ENCODE results near the gene CD1E. TPM values are rescaled to one million over a fixed set of nuclear protein-coding genes. Genes with fewer than 3 reads are reported as not detected.
"Not testable (repeated sequence)": the region's sequence is repeated elsewhere in the genome, so short reads cannot be mapped to it uniquely, and the experiment has no call there.

CD1E gene
- total RNA-seq, 1 donor from 2014 or later = not detected

DNA sequence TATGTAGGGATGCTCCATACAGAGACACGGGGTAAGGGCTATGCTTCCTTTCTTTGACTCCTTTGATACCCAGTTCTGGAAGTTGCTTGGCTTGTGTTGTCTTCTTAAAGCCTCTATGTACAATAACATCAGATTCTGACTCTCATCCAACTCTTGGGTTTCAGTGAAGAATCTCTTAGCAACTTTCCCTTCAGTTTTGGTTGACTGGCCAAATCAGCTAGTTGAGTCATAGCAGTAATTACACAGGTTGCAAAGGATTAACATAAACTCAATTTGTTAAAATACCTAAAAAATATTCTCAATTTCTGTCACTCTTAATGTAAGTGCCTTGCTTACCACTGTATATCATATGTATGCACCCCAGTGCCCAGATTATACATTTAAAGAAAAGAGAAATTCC is 9.2 kb downstream of the CD1E start:
- DNase-seq = no peak

DNA sequence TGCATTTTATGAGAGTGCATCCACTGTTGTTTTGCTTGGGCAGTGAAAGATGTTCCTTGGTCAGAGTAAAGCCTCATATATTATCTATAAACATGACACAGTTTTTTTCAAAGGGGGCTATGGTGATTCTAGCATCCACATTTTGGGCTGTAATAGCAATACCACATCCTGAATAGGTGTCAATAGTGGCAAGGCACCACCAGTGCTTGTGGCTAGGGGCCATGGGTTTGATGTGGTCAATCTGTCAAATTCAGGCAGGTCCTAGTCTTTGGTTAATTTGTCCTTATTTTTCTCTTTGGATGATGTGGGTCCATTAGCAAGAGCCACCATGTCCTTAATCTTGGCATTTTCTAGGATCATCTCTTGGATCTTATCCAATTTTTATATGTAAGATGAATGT is 13.1 kb downstream of the CD1E start:
- DNase-seq = no peak

DNA sequence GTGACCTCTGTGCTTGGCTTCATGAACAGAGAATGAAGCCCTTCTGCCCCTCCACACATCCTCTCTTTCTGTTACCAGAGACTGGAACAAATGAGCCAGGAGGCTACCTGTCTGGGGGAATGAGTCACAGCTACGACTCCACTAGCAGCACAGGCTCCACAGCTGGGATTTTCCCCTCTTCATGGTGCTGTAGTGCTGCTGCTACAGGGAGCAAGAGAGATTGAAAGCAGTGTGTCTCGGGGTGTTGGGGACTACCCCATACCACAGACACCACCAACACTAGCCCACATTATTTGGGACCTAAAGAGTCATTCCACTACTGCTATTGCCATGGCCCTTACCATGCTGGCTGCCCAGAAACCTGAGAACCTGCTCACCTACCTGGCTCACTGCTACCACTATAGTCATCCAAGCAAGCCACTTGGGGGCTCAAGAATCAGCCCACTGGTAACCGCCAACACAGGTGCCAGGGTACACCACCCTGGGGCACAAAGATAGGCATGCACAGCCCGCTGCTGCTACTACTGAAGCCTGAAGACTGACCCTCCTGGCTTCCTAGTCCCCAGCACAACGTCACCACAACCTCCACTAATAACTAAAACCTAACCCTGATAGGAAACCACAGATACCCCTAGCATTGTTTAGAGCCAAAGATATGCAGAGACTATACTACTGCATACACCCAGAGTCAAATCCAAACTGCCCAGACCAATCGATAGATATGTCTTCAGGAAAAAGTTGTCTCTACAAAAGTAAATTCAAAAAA is 17.7 kb downstream of the CD1E start:
- DNase-seq = no peak

DNA sequence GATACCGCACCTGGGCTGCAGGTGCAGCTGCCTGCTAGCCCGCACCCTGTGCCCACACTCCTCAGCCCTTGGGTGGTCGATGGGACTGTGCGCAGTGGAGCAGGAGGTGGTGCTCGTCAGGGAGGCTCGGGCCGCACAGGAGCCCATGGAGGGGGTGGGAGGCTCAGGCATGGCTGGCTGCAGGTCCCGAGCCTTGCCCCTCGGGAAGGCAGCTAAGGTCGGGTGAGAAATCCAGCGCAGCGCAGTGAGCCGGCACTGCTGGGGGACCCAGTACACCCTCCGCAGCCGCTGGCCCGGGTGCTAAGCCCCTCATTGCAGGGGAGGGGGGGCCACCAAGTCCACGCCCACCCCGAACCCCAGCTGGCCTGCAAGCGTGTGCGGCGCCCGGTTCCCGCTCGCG is 20.4 kb downstream of the CD1E start:
- not testable (repeated sequence) for DNase-seq

DNA sequence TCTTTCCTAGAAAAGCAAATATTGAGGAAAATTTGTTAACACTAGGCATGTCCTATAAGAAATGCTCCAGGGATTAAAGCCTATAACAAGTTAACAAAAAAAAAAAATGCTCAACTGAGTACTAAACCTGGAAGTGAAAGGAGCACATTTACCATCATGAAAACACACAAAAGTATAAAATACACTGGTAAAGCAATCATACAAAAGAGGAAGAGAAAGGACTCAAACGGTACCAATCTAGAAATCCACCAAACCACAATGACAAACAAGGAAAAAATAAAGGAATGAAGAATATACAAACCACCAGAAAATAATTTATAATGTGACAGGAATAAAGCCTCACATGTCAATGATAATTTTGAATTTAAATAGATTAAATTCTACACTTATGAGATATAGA is 21.2 kb downstream of the CD1E start:
- no peak for DNase-seq

DNA sequence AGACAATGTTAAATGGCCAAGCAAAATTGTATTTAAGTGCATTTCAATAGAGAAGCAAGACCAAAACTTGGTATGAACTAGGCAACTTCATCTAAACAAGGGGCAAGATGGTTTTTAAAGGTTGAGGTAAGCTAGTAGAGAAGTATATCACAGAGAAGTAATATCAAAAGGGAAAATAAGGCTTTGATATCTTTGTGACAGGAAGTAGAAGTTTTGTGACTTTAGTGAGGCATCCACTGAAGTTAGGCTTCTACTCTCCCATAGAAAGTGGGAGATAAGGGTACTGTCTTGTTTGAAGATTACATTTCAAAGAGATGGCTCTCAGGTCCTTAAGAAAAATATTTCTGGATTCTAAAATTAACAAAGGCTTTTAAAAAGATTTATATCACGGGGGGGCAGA is 36.6 kb downstream of the CD1E start:
- no peak for DNase-seq

DNA sequence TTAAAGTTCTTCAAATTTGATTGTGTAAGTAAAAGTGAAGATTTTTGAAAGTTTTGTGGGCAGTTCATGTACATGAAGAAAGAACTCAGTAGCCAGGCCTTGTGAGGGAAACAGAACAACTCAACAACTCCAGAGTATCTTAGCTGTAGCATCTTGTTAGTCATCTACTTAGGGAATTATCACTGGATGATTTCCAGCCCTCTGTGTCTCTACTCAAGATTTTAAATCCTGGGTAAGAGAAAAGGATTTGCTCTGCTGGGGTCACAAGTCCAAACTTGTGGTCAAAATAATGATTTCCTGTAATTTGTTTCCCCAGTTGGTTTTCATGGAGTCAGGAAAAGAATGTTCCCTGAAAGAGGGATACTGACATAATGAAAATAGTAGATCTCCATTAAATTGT is 37.4 kb downstream of the CD1E start:
- no peak for DNase-seq

DNA sequence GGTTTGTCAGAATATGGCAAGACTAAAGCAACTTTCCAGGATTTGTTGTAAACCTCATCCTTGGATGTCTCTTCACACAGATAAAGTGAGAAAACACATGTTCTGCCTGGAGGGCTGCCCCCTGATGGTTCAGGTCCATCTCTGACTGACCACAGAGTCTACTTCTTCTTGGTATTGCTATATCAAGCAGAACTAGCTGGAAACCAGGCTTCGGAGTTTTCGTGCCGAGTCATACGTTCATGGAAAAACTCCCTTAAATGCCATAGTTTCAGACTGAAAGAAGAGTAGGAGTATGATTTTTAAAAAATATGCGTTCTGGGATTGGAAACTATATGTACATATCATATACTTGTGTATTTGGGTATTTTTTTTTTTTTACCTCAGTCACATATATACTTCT is 39.8 kb downstream of the CD1E start:
- no peak for DNase-seq

DNA sequence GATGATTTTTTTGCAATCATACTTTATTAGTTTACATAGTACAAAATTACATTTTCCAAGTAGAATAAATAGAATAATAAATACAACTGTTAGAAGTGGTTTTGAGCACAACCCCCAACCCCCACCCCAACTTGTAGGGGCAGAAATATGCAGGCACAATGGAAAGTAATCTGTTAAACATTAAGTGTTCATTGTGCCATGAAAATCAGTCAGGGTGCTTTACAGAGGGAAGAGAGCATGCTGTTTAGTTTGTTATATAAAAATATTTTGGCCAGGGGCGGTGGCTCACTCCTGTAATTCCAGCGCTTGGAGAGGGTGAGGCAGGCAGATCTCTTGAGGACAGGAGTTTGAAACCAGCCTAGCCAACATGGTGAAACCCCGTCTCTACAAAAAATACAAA is 43.0 kb downstream of the CD1E start:
- no peak for DNase-seq

DNA sequence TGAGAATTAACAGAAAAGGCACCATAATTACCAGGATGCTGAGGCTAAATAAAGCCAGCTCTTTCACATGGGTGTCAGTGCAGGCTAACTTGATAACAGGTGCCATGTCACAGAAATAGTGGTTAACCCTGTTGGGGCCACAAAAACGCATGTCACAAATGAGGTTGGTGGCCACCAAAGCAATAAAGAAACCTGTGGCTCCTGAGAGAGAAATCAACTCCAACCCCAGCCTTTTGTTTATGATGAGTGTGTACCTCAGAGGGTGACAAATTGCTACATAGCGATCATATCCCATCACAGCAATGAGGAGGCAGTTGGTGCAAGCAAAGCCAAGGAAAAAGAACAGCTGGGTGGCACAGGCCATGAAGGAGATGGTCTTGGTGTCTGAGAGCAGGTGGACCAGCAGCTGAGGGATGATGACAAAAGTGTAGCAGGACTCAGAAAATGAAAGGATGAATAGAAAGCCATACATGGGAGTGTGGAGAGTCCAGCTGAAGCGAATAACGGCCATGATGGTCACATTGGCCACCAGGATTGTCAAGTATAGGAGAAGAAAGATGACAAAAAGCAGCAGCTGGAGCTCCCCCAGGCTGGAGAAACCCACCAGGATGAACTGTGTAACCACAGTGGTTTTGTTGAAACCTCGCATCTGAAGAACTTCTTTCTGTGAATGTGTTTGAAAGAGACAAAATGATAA is 45.3 kb downstream of the CD1E start, which contains the start of gene OR10T2:
Gene OR10T2, minus strand, starts transcription at position 649 of the 697 bp plus-strand sequence. Its CDS starts 0 bp downstream, at position 649.
- DNase-seq = no peak

DNA sequence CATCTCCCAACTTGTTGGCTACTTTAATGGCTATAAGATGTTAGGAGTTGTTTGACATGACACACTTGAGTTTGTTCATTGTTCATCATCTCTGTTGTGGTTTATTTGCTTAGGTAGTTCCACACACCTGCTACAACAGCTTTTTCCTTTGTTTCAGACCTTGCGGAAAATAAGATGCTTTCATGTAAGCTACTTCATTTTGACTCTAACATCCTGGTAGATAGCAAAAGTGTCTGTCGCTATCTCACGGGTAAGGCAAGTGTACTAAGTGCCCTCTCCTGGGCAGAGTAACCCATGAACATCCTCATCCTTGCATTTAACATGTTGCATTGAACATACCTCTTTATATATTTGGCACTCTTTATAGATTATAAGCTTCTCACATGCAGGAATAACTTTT is 47.2 kb downstream of the CD1E start:
- DNase-seq = no peak

DNA sequence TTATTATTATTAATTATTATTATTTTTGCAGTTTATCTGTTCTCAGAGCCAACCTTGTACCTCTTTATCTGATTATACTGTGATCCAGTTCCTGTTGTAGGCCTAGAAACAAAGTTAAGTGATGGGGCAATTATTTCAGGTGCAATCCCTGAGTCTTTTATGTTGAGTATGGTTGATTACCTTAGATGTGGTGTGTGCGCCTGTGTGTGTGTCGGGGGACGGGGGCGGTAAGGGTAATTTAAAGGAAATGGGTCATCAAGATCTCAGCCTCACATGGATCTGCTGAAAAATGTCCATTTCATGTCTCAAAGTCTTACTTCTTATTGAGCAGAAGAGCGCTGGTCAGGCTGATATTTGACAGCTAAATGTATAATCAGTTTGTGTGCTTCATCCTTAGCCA is 53.4 kb downstream of the CD1E start:
- no peak for DNase-seq

Other genes with a start within 250 kb of the CD1E start
- gene CD1D, start 173.0 kb upstream of the CD1E start, total RNA-seq = not detected in 2 replicates
- not detected in 2 replicates for gene CD1A, start 99.5 kb upstream of the CD1E start, total RNA-seq
- gene CD1C, start 64.0 kb upstream of the CD1E start, total RNA-seq = not detected in 2 replicates
- not detected in 2 replicates for gene CD1B, start 22.4 kb upstream of the CD1E start, total RNA-seq
- gene OR10T2, start 45.6 kb downstream of the CD1E start, total RNA-seq = not detected in 2 replicates
- gene OR10K2, start 72.3 kb downstream of the CD1E start, total RNA-seq = not detected in 2 replicates
- gene OR10K1, start 107.9 kb downstream of the CD1E start, total RNA-seq = not detected in 2 replicates
- gene OR10R2, start 118.3 kb downstream of the CD1E start, total RNA-seq = not detected in 2 replicates
- gene OR6Y1, start 200.5 kb downstream of the CD1E start, total RNA-seq = not detected in 2 replicates
- gene OR6P1, start 216.7 kb downstream of the CD1E start, total RNA-seq = not detected in 2 replicates
- gene OR10X1, start 226.0 kb downstream of the CD1E start, total RNA-seq = not detected in 2 replicates